HCEC 1CT (cell line): ENCODE data around the gene KDM5D.
A peak's percentile ranks its signal among the peaks of the same experiment; 100 is the strongest.

Experiments used
- DNase-seq: peaks from one replicate; pipeline ENCODE4 v3.0.0-alpha.2; 2017

The KDM5D gene

GRCh38 chrY:19744381-19745378 is at the start of gene KDM5D:
TSS of gene KDM5D (minus strand) at chrY:19744726. CDS start at chrY:19744534, 192 bp downstream.
- peak; percentile 61 for DNase-seq

GRCh38 chrY:19768375-19768774 is 23.8 kb upstream of the KDM5D start:
- no peak for DNase-seq

GRCh38 chrY:19743331-19743730 is 1.2 kb downstream of the KDM5D start:
- DNase-seq = no peak

DNA sequence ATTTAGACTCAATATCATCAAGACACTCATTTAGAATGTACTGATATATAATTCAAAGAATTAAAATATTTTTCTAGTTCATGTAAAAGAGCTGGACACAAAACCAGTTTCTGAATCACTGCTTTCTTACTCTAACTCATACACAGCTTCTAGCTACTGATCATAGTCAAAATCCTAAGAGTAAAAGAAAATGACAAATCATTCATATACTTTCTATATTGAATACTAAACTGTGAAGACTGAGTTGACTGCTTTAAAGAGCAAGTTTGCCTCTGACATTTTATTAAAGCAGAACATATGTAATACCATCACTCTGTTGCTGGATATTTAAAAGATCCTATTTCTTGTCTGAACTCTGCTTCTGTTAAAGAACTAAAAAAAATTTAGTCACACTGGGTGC is 2.4 kb downstream of the KDM5D start:
- no peak for DNase-seq

GRCh38 chrY:19734425-19734824 is 10.1 kb downstream of the KDM5D start:
- no peak for DNase-seq

DNA sequence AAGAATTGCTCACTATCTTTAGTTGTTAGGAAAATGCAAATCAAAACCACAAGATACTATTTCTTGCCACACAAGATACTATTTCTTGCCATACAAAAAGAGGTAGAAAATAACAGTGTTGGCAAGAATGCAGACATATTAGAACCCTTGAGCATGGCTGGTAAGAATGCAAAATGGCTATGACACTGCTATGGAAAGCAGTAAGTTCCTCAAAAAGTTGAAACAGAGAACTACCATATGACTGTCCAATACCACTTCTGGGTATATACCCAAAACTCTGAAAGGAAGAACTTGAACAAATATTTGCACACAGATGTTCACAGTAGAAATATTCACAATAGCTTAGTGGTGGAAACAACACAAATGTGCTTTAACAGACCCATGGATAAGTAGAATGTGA is 26.6 kb downstream of the KDM5D start:
- DNase-seq = no peak

- no peak for DNase-seq
Observed at GRCh38 chrY:19717146-19717545, 27.4 kb downstream of the KDM5D start.

- DNase-seq = no peak
Observed at GRCh38 chrY:19715226-19715625, 29.3 kb downstream of the KDM5D start.

DNA sequence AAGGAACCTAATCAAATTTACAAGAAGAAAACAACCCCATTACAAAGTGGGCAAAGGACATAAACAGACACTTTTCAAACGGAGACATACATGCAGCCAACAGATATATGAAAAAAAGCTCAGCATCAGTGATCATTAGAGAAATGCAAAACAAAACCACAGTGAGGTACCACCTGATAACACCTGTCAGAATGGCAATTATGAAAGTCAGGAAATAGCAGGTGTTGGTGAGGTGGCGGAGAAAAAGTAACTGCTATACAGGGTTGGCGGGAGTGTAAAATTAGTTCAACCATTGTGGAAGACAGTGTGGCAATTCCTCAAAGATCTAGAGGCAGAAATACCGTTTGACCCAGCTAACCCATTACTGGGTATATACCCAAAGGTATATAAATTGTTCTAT is 31.1 kb downstream of the KDM5D start:
- no peak for DNase-seq

- no peak for DNase-seq
Observed at GRCh38 chrY:19706273-19706672, 38.3 kb downstream of the KDM5D start.

DNA sequence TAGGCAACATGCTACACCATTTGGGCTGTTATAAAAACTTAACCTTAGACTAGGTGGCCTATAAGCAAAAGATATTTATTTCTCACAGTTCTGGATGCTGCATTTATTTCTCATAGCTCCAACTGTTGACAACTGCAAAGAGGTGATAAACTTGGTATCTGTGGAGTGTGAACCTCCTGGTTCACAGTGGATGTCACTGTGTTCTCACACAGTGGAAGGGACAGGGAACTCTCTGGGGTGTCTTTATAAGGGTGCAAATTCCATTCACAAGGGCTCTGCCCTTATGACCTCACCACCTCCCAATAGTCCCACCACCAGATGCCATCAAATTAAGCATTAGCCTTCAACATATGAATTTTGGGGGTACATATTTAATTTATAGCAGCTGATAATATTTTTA is 46.0 kb downstream of the KDM5D start:
- no peak for DNase-seq

DNA sequence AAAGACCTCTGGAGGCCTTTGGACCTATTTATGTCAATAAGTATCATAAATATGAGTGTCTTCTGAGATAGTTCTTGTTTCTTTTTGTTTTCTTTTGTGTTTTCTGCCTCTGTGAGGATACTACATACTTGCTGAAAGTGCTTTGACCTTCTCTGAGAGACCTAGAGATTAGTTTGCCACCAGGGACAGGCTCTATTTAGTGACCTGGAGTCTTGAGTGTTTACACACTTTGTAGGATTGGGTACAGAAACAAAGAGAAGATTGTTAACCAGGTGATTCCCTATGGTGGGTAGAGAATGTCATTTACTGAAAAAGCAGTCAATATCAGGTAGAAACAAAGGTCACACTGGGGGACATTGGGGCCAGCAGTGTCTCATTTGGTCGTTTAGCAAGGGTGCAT is 63.7 kb downstream of the KDM5D start:
- no peak for DNase-seq
